GM19467 (cell line): ENCODE measurements around the gene AQP6.

Source experiments
- ATAC-seq: cut with Tn5 transposase; IDR thresholded peaks from one replicate; pipeline ENCODE4 v1.9.1; 2021; ENCODE audit warnings: mild to moderate bottlenecking, moderate library complexity; ENCODE audit not compliant: unreplicated experiment

AQP6 gene

GRCh38 chr12:49942921-49943624, 29.7 kb upstream of the AQP6 start:
- ATAC-seq = no peak

GRCh38 chr12:49943625-49943960, 29.2 kb upstream of the AQP6 start:
- ATAC-seq = no peak

- ATAC-seq = no peak
Observed at GRCh38 chr12:49944046-49944445, 28.7 kb upstream of the AQP6 start.

GRCh38 chr12:49944718-49945117, 28.0 kb upstream of the AQP6 start:
- no peak for ATAC-seq

GRCh38 chr12:49945394-49946080, 27.2 kb upstream of the AQP6 start:
- ATAC-seq = no peak

GRCh38 chr12:49946086-49946485, 26.7 kb upstream of the AQP6 start:
- no peak for ATAC-seq

- no peak for ATAC-seq
Observed at GRCh38 chr12:49946497-49946896, 26.2 kb upstream of the AQP6 start.

- no peak for ATAC-seq
Observed at GRCh38 chr12:49947593-49948226, 25.0 kb upstream of the AQP6 start.

GRCh38 chr12:49948866-49949845, 23.6 kb upstream of the AQP6 start:
- ATAC-seq = no peak

GRCh38 chr12:49949866-49950265, 22.9 kb upstream of the AQP6 start:
- no peak for ATAC-seq

- ATAC-seq = no peak
Observed at GRCh38 chr12:49950273-49951251, 22.2 kb upstream of the AQP6 start, which contains the start of gene AQP2. AQP2 (plus strand) TSS chr12:49950737; CDS start chr12:49950831, 94 bp downstream.

- no peak for ATAC-seq
Observed at GRCh38 chr12:49951411-49952240, 21.1 kb upstream of the AQP6 start.

GRCh38 chr12:49952391-49953055, 20.2 kb upstream of the AQP6 start:
- no peak for ATAC-seq

- no peak for ATAC-seq
Observed at GRCh38 chr12:49953151-49953550, 19.6 kb upstream of the AQP6 start.

- ATAC-seq = no peak
Observed at GRCh38 chr12:49953961-49954846, 18.5 kb upstream of the AQP6 start.

- no peak for ATAC-seq
Observed at GRCh38 chr12:49954863-49955830, 17.6 kb upstream of the AQP6 start.
